ENCODE measurements around the gene COL5A1. TPM values are rescaled to one million over a fixed set of nuclear protein-coding genes. Genes with fewer than 3 reads are reported as not detected.

The COL5A1 gene
- total and polyA plus RNA-seq, 4 donors = 12.2 to 169 (median 65.4) TPM

- 92 to 97% methylated on average over 7 of the region's 7 CpGs for WGBS, 2 donors
- no peak for ATAC-seq (ENCODE audit: insufficient read depth, low FRiP score)
- H3K27ac ChIP-seq (ENCODE audit: low read depth in 1 of 2, low read length in 1 of 2) = no peak overlapping the region
- H3K27me3 ChIP-seq (ENCODE audit: control insufficient read depth in 3 of 3, insufficient read depth in 3 of 3, low read length in 2 of 3) = no peaks in the 10 kb centered on the region
- TF ChIP-seq CTCF (IDR thresholded peaks at IDR 0.05; ENCODE audit: control extremely low read depth, extremely low read depth) = no peak
- peaks cover 0 to 47% (median 12%) of the 10 kb centered on the region in 4 donors for H3K36me3 ChIP-seq (ENCODE audit: control insufficient read depth in 4 of 4, insufficient read depth in 4 of 4, low read length in 4 of 4)
- H3K9me3 ChIP-seq (ENCODE audit: control insufficient read depth in 4 of 4, insufficient read depth in 3 of 4, low read length in 3 of 4) = no peaks in the 10 kb centered on the region
- H3K4me3 ChIP-seq = no peak overlapping the region
- DNase-seq = no peak
- no peak overlapping the region for H3K9ac ChIP-seq (ENCODE audit: insufficient read depth in 1 of 2, low read length in 2 of 2)
- peaks cover 0 to 5% (median 0%) of the 10 kb centered on the region in 5 donors for H3K4me1 ChIP-seq (ENCODE audit: control insufficient read depth in 5 of 5, insufficient read depth in 5 of 5, low read length in 5 of 5)
Observed at GRCh38 chr9:134804871-134805270, 163.3 kb downstream of the COL5A1 start.

GRCh38 chr9:134807716-134808446, 166.3 kb downstream of the COL5A1 start:
- ATAC-seq (ENCODE audit: insufficient read depth, low FRiP score) (no peak), DNase-seq (peak in 2 of 3 donors; percentile 24 to 49)
- H3K27ac ChIP-seq (ENCODE audit: low read depth in 1 of 2, low read length in 1 of 2) = no peak overlapping the region
- H3K36me3 ChIP-seq (ENCODE audit: control insufficient read depth in 4 of 4, insufficient read depth in 4 of 4, low read length in 4 of 4) = peaks cover 0 to 34% (median 14%) of the 10 kb centered on the region in 4 donors
- no peak for TF ChIP-seq CTCF (IDR thresholded peaks at IDR 0.05; ENCODE audit: control extremely low read depth, extremely low read depth)
- no peaks in the 10 kb centered on the region for H3K27me3 ChIP-seq (ENCODE audit: control insufficient read depth in 3 of 3, insufficient read depth in 3 of 3, low read length in 2 of 3)
- peaks cover 0 to 11% (median 5%) of the 10 kb centered on the region in 5 donors for H3K4me1 ChIP-seq (ENCODE audit: control insufficient read depth in 5 of 5, insufficient read depth in 5 of 5, low read length in 5 of 5)
- no peaks in the 10 kb centered on the region for H3K9me3 ChIP-seq (ENCODE audit: control insufficient read depth in 4 of 4, insufficient read depth in 3 of 4, low read length in 3 of 4)
- 53 to 73% methylated on average over 9 of the region's 9 CpGs for WGBS, 2 donors
- H3K9ac ChIP-seq (ENCODE audit: insufficient read depth in 1 of 2, low read length in 2 of 2) = no peak overlapping the region
- no peak overlapping the region for H3K4me3 ChIP-seq

GRCh38 chr9:134808447-134808792, 166.8 kb downstream of the COL5A1 start:
- no peak for TF ChIP-seq CTCF (IDR thresholded peaks at IDR 0.05; ENCODE audit: control extremely low read depth, extremely low read depth)
- ATAC-seq (ENCODE audit: insufficient read depth, low FRiP score) (no peak), DNase-seq (no peak)
- H3K9me3 ChIP-seq (ENCODE audit: control insufficient read depth in 4 of 4, insufficient read depth in 3 of 4, low read length in 3 of 4) = no peaks in the 10 kb centered on the region
- peaks cover 0 to 11% (median 5%) of the 10 kb centered on the region in 5 donors for H3K4me1 ChIP-seq (ENCODE audit: control insufficient read depth in 5 of 5, insufficient read depth in 5 of 5, low read length in 5 of 5)
- 94 to 97% methylated on average over 6 of the region's 6 CpGs for WGBS, 2 donors
- H3K27ac ChIP-seq (ENCODE audit: low read depth in 1 of 2, low read length in 1 of 2) = no peak overlapping the region
- no peaks in the 10 kb centered on the region for H3K27me3 ChIP-seq (ENCODE audit: control insufficient read depth in 3 of 3, insufficient read depth in 3 of 3, low read length in 2 of 3)
- peaks cover 0 to 36% (median 14%) of the 10 kb centered on the region in 4 donors for H3K36me3 ChIP-seq (ENCODE audit: control insufficient read depth in 4 of 4, insufficient read depth in 4 of 4, low read length in 4 of 4)
- H3K9ac ChIP-seq (ENCODE audit: insufficient read depth in 1 of 2, low read length in 2 of 2) = no peak overlapping the region
- H3K4me3 ChIP-seq = no peak overlapping the region

Data from lung (tissue), 12 donors.